ENCODE results near the gene ARHGAP12. TPM values are rescaled to one million over a fixed set of nuclear protein-coding genes. Genes with fewer than 3 reads are reported as not detected.
A peak's percentile ranks its signal among the peaks of the same experiment; 100 is the strongest.

ARHGAP12 gene
- total RNA-seq, 2 donors from 2014 or later: 22.6 to 28.2 TPM

GRCh38 chr10:31940839-31941653 lies 12.4 kb upstream of the ARHGAP12 start:
- no peaks in the 10 kb centered on the region for H3K9me3 ChIP-seq (ENCODE audit: control insufficient read depth, low read length, poor library complexity, severe bottlenecking)
- ATAC-seq: no peak
- H3K36me3 Mint-ChIP-seq (ENCODE audit: low read depth): no peaks in the 10 kb centered on the region
- H3K4me3 Mint-ChIP-seq: no peak overlapping the region
- no peak overlapping the region for H3K27ac Mint-ChIP-seq
- DNase-seq: no peak
- no peaks in the 10 kb centered on the region for H3K27me3 Mint-ChIP-seq
- H3K4me1 Mint-ChIP-seq: peaks cover 4% of the 10 kb centered on the region

GRCh38 chr10:31939797-31940708 lies 11.4 kb upstream of the ARHGAP12 start:
- no peaks in the 10 kb centered on the region for H3K27me3 Mint-ChIP-seq
- DNase-seq (no peak), ATAC-seq (no peak)
- H3K36me3 Mint-ChIP-seq (ENCODE audit: low read depth): no peaks in the 10 kb centered on the region
- no peak overlapping the region for H3K27ac Mint-ChIP-seq
- H3K9me3 ChIP-seq (ENCODE audit: control insufficient read depth, low read length, poor library complexity, severe bottlenecking): no peaks in the 10 kb centered on the region
- H3K4me1 Mint-ChIP-seq: peaks cover 4% of the 10 kb centered on the region
- H3K4me3 Mint-ChIP-seq: no peak overlapping the region

- ATAC-seq (no peak), DNase-seq (no peak)
- Mint-ChIP-seq H3K4me3 (no peak overlapping the region), H3K36me3 (ENCODE audit: low read depth) (no peaks in the 10 kb centered on the region), H3K27ac (no peak overlapping the region), H3K27me3 (no peaks in the 10 kb centered on the region), H3K4me1 (peaks cover 4% of the 10 kb centered on the region)
- H3K9me3 ChIP-seq (ENCODE audit: control insufficient read depth, low read length, poor library complexity, severe bottlenecking): no peaks in the 10 kb centered on the region
Measured at GRCh38 chr10:31937371-31937770, 8.7 kb upstream of the ARHGAP12 start.

- H3K27ac Mint-ChIP-seq: no peak overlapping the region
- H3K9me3 ChIP-seq (ENCODE audit: control insufficient read depth, low read length, poor library complexity, severe bottlenecking): no peaks in the 10 kb centered on the region
- ATAC-seq: no peak
- H3K4me1 Mint-ChIP-seq: peaks cover 4% of the 10 kb centered on the region
- no peaks in the 10 kb centered on the region for H3K27me3 Mint-ChIP-seq
- no peaks in the 10 kb centered on the region for H3K36me3 Mint-ChIP-seq (ENCODE audit: low read depth)
- DNase-seq: no peak
- H3K4me3 Mint-ChIP-seq: no peak overlapping the region
Measured at GRCh38 chr10:31936933-31937332, 8.3 kb upstream of the ARHGAP12 start.

- H3K27me3 Mint-ChIP-seq: no peaks in the 10 kb centered on the region
- H3K4me1 Mint-ChIP-seq: peaks cover 3% of the 10 kb centered on the region
- ATAC-seq (no peak), DNase-seq (no peak)
- H3K36me3 Mint-ChIP-seq (ENCODE audit: low read depth): no peaks in the 10 kb centered on the region
- H3K4me3 Mint-ChIP-seq: no peak overlapping the region
- H3K27ac Mint-ChIP-seq: no peak overlapping the region
- no peaks in the 10 kb centered on the region for H3K9me3 ChIP-seq (ENCODE audit: control insufficient read depth, low read length, poor library complexity, severe bottlenecking)
Measured at GRCh38 chr10:31936086-31936485, 7.5 kb upstream of the ARHGAP12 start.

GRCh38 chr10:31935678-31936077 lies 7.0 kb upstream of the ARHGAP12 start:
- Mint-ChIP-seq H3K4me3 (no peak overlapping the region), H3K27ac (no peak overlapping the region), H3K36me3 (ENCODE audit: low read depth) (no peaks in the 10 kb centered on the region), H3K4me1 (peaks cover 3% of the 10 kb centered on the region), H3K27me3 (no peaks in the 10 kb centered on the region)
- ATAC-seq: no peak
- no peaks in the 10 kb centered on the region for H3K9me3 ChIP-seq (ENCODE audit: control insufficient read depth, low read length, poor library complexity, severe bottlenecking)
- no peak for DNase-seq

GRCh38 chr10:31932838-31933237 lies 4.2 kb upstream of the ARHGAP12 start:
- Mint-ChIP-seq H3K4me3 (no peak overlapping the region), H3K36me3 (ENCODE audit: low read depth) (no peaks in the 10 kb centered on the region), H3K4me1 (peaks cover 13% of the 10 kb centered on the region), H3K27me3 (no peaks in the 10 kb centered on the region), H3K27ac (no peak overlapping the region)
- H3K9me3 ChIP-seq (ENCODE audit: control insufficient read depth, low read length, poor library complexity, severe bottlenecking): no peaks in the 10 kb centered on the region
- no peak for ATAC-seq
- DNase-seq: no peak

GRCh38 chr10:31930856-31931255 lies 2.2 kb upstream of the ARHGAP12 start:
- no peak overlapping the region for H3K27ac Mint-ChIP-seq
- DNase-seq: no peak
- H3K36me3 Mint-ChIP-seq (ENCODE audit: low read depth): no peaks in the 10 kb centered on the region
- H3K4me1 Mint-ChIP-seq: peaks cover 29% of the 10 kb centered on the region
- H3K4me3 Mint-ChIP-seq: peak overlapping the region; percentile 93
- H3K9me3 ChIP-seq (ENCODE audit: control insufficient read depth, low read length, poor library complexity, severe bottlenecking): no peaks in the 10 kb centered on the region
- H3K27me3 Mint-ChIP-seq: no peaks in the 10 kb centered on the region
- no peak for ATAC-seq

- H3K4me1 Mint-ChIP-seq: peaks cover 32% of the 10 kb centered on the region
- no peaks in the 10 kb centered on the region for H3K36me3 Mint-ChIP-seq (ENCODE audit: low read depth)
- no peaks in the 10 kb centered on the region for H3K9me3 ChIP-seq (ENCODE audit: control insufficient read depth, low read length, poor library complexity, severe bottlenecking)
- peak overlapping the region; percentile 57 for H3K27ac Mint-ChIP-seq
- peak overlapping the region; percentile 93 for H3K4me3 Mint-ChIP-seq
- DNase-seq (no peak), ATAC-seq (peak; percentile 50)
- no peaks in the 10 kb centered on the region for H3K27me3 Mint-ChIP-seq
Measured at GRCh38 chr10:31930023-31930751, 1.6 kb upstream of the ARHGAP12 start.

- Mint-ChIP-seq H3K27ac (peak overlapping the region; percentile 88), H3K27me3 (no peaks in the 10 kb centered on the region), H3K4me1 (peaks cover 37% of the 10 kb centered on the region), H3K4me3 (peak overlapping the region; percentile 93), H3K36me3 (ENCODE audit: low read depth) (no peaks in the 10 kb centered on the region)
- ATAC-seq (no peak), DNase-seq (peak; percentile 6 to 25 (median 13))
- no peaks in the 10 kb centered on the region for H3K9me3 ChIP-seq (ENCODE audit: control insufficient read depth, low read length, poor library complexity, severe bottlenecking)
Measured at GRCh38 chr10:31929261-31930022, 811 bp upstream of the ARHGAP12 start.

GRCh38 chr10:31927884-31928548 lies 615 bp downstream of the ARHGAP12 start:
- DNase-seq: peak; percentile 33 to 54 (median 51)
- Mint-ChIP-seq H3K36me3 (ENCODE audit: low read depth) (no peaks in the 10 kb centered on the region), H3K4me1 (peaks cover 43% of the 10 kb centered on the region), H3K27ac (peak overlapping the region; percentile 88), H3K4me3 (peak overlapping the region; percentile 93), H3K27me3 (no peaks in the 10 kb centered on the region)
- no peaks in the 10 kb centered on the region for H3K9me3 ChIP-seq (ENCODE audit: control insufficient read depth, low read length, poor library complexity, severe bottlenecking)
- ATAC-seq: peak; percentile 52

GRCh38 chr10:31927565-31927883 lies 1.1 kb downstream of the ARHGAP12 start:
- Mint-ChIP-seq H3K27ac (peak overlapping the region; percentile 83), H3K4me3 (peak overlapping the region; percentile 93), H3K36me3 (ENCODE audit: low read depth) (no peaks in the 10 kb centered on the region), H3K27me3 (no peaks in the 10 kb centered on the region), H3K4me1 (peaks cover 45% of the 10 kb centered on the region)
- no peaks in the 10 kb centered on the region for H3K9me3 ChIP-seq (ENCODE audit: control insufficient read depth, low read length, poor library complexity, severe bottlenecking)
- DNase-seq (no peak), ATAC-seq (no peak)
